ENCODE results near the gene IER3IP1.
"Not testable (repeated sequence)": the region's sequence is repeated elsewhere in the genome, so short reads cannot be mapped to it uniquely, and the experiment has no call there.

GRCh38 chr18:47195961-47196360 is 19.8 kb upstream of the IER3IP1 start:
- not testable (repeated sequence) for TF ChIP-seq CTCF (conservative IDR thresholded peaks at IDR 0.05); EZH2 (IDR thresholded peaks at IDR 0.05; ENCODE audit: low read depth)
